Parathyroid adenoma (tissue), 2 donors: ENCODE measurements around the gene B3GNT5.

ENCODE experiments used
- H2AFZ ChIP-seq: fragments of 300-600 bp; sonication (generic); one replicate; pipeline ENCODE4 v1.7.0; 2017; ENCODE audit warnings: antibody characterized with exemption, mild to moderate bottlenecking
- H3K27ac ChIP-seq: fragments of 300-600 bp; sonication (generic); one replicate; pipeline ENCODE4 v1.7.0; 2017
- H3K27me3 ChIP-seq: fragments of 300-600 bp; sonication (generic); one replicate; pipeline ENCODE4 v1.7.0; 2017; ENCODE audit warnings: low read length; ENCODE audit not compliant: control insufficient read depth, insufficient read depth
- H3K36me3 ChIP-seq: fragments of 300-600 bp; sonication (generic); one replicate; pipeline ENCODE4 v1.7.0; 2017; ENCODE audit warnings: low read length; ENCODE audit not compliant: control insufficient read depth, insufficient read depth
- H3K4me1 ChIP-seq: fragments of 300-600 bp; sonication (generic); one replicate; pipeline ENCODE4 v1.7.0; 2017; ENCODE audit warnings: control low read depth
- H3K4me2 ChIP-seq: fragments of 300-600 bp; sonication (generic); one replicate; pipeline ENCODE4 v1.7.0; 2017; ENCODE audit warnings: low read length
- H3K4me3 ChIP-seq: fragments of 300-600 bp; sonication (generic); one replicate; pipeline ENCODE4 v1.7.0; 2017; ENCODE audit warnings: low read depth, low read length
- H3K79me2 ChIP-seq: fragments of 300-600 bp; sonication (generic); one replicate; pipeline ENCODE4 v1.7.0; 2017; ENCODE audit warnings: control low read depth
- H3K9ac ChIP-seq: fragments of 300-600 bp; sonication (generic); one replicate; pipeline ENCODE4 v1.7.0; 2017; ENCODE audit warnings: mild to moderate bottlenecking
- H3K9me3 ChIP-seq: fragments of 300-600 bp; sonication (generic); one replicate; pipeline ENCODE4 v1.7.0; 2017; ENCODE audit warnings: low read length; ENCODE audit not compliant: control insufficient read depth
- CTCF ChIP-seq: fragments of 300-600 bp; sonication (generic); IDR thresholded peaks from one replicate; pipeline ENCODE4 v1.7.0; 2017; ENCODE audit warnings: antibody characterized with exemption, mild to moderate bottlenecking
- donor health status: primary hyperparathyroidism.

The B3GNT5 gene

GRCh38 chr3:183299976-183300375 is 46.9 kb downstream of the B3GNT5 start:
- Histone ChIP-seq H3K4me2 (no peak overlapping the region), H2AFZ (no peak overlapping the region), H3K27me3 (no peaks in the 10 kb centered on the region), H3K4me3 (no peak overlapping the region), H3K9ac (no peak overlapping the region), H3K36me3 (no peaks in the 10 kb centered on the region), H3K9me3 (no peaks in the 10 kb centered on the region), H3K4me1 (no peaks in the 10 kb centered on the region), H3K79me2 (no peaks in the 10 kb centered on the region), H3K27ac (no peak overlapping the region)
- TF ChIP-seq CTCF = no peak

DNA sequence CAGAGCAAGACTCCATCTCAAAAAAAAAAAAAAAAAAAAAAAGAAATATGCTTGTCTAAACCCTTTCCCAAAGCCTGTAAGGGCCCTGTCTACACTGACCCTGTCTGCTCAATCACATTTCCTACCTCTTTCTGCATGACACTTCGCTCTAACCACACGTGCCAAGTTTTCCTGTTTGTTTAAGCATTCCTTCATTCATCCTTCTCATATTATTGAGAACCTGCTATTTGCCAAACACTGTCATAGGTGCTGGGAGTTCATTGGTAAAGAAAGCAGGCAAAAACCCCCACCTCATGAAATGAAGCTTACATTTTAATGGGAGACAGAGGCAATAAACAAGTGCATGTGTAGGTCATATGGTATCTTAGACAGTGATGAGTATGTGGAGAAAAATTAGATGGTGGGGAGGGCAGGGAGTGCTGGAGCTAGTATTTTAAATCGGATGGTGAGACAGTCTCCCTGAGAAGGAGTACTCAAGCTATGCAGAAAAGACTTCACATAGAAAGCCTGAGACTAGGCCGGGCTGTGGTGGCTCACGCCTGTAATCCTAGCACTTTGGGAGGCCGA is 48.0 kb downstream of the B3GNT5 start:
- TF ChIP-seq CTCF = no peak
- Histone ChIP-seq H3K4me3 (no peak overlapping the region), H3K27me3 (no peaks in the 10 kb centered on the region), H3K27ac (no peak overlapping the region), H3K36me3 (no peaks in the 10 kb centered on the region), H3K4me2 (no peak overlapping the region), H2AFZ (no peak overlapping the region), H3K4me1 (no peaks in the 10 kb centered on the region), H3K79me2 (no peaks in the 10 kb centered on the region), H3K9me3 (no peaks in the 10 kb centered on the region), H3K9ac (no peak overlapping the region)

- no peak for TF ChIP-seq CTCF
- H2AFZ ChIP-seq = no peak overlapping the region
- H3K4me2 ChIP-seq = no peak overlapping the region
- no peak overlapping the region for H3K4me3 ChIP-seq
- no peak overlapping the region for H3K9ac ChIP-seq
- no peaks in the 10 kb centered on the region for H3K27me3 ChIP-seq
- H3K4me1 ChIP-seq = peaks cover 7% of the 10 kb centered on the region
- H3K36me3 ChIP-seq = no peaks in the 10 kb centered on the region
- H3K79me2 ChIP-seq = no peaks in the 10 kb centered on the region
- H3K9me3 ChIP-seq = no peaks in the 10 kb centered on the region
- no peak overlapping the region for H3K27ac ChIP-seq
Observed at GRCh38 chr3:183301937-183302580, 49.0 kb downstream of the B3GNT5 start.

- H3K9me3 ChIP-seq = no peaks in the 10 kb centered on the region
- no peak for TF ChIP-seq CTCF
- no peaks in the 10 kb centered on the region for H3K36me3 ChIP-seq
- no peak overlapping the region for H3K27ac ChIP-seq
- H3K4me3 ChIP-seq = no peak overlapping the region
- H3K9ac ChIP-seq = no peak overlapping the region
- H3K27me3 ChIP-seq = no peaks in the 10 kb centered on the region
- no peak overlapping the region for H2AFZ ChIP-seq
- H3K79me2 ChIP-seq = no peaks in the 10 kb centered on the region
- H3K4me1 ChIP-seq = peaks cover 10% of the 10 kb centered on the region
- H3K4me2 ChIP-seq = no peak overlapping the region
Observed at GRCh38 chr3:183303690-183304089, 50.6 kb downstream of the B3GNT5 start.
